Vagina (tissue), 2 donors: Measurements from ENCODE around the gene TENM4.

Experiments used
- POLR2A ChIP-seq, 2 donors: fragments of 450-650 bp; IDR thresholded peaks; one replicate each; pipeline ENCODE4 v1.6.1; 2017; ENCODE audit warnings: antibody characterized with exemption in 2 of 2, mild to moderate bottlenecking in 2 of 2, moderate library complexity in 2 of 2
- TF ChIP-seq, protein P1 (sequence below), 3 experiments: fragments of 450-650 bp in 2 of 3; fragments of 200-600 bp in 1 of 3; sonication (generic) in 1 of 3; IDR thresholded peaks; one replicate each; pipeline ENCODE4 v1.5.1; 2017 to 2019; ENCODE audit warnings: antibody characterized with exemption in 3 of 3, mild to moderate bottlenecking in 2 of 3, moderate library complexity in 2 of 3

DNA sequence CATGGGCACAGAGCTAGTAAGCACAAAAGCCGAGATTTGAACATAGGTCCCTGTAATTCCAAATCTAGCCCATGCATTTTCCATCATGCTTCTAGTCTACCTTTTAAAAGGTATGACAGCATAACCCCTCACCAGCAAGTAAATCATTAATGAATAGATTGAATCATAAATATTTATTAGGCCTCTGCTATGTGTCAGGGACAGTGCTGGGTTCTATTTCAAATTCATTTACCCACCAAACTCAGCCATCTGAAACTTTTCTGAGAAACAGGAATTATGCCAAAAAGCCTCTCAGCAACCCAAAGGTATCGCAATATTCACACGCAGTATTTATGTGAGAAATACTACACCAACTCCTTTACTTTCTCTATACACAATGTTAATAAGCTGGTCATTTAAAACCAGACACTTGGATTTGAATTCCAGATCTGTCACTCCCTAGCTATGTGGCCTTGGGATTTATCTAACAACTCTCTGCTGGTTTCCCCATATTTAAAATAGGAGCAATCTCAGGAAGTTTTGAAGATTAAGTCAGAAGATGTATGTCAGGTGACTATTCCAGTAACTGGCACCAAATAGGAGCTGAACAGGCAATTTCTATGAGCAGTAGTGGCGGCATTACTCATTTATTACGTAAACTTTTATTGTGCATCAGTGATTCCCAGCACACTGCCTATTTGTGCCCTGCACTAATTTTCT lies 191.4 kb downstream of the TENM4 start:
- TF ChIP-seq, protein P1, sequence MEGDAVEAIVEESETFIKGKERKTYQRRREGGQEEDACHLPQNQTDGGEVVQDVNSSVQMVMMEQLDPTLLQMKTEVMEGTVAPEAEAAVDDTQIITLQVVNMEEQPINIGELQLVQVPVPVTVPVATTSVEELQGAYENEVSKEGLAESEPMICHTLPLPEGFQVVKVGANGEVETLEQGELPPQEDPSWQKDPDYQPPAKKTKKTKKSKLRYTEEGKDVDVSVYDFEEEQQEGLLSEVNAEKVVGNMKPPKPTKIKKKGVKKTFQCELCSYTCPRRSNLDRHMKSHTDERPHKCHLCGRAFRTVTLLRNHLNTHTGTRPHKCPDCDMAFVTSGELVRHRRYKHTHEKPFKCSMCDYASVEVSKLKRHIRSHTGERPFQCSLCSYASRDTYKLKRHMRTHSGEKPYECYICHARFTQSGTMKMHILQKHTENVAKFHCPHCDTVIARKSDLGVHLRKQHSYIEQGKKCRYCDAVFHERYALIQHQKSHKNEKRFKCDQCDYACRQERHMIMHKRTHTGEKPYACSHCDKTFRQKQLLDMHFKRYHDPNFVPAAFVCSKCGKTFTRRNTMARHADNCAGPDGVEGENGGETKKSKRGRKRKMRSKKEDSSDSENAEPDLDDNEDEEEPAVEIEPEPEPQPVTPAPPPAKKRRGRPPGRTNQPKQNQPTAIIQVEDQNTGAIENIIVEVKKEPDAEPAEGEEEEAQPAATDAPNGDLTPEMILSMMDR (IDR thresholded peaks at IDR 0.05) = no peak
- TF ChIP-seq POLR2A (IDR thresholded peaks at IDR 0.05) = no peak
